Endothelial cell of hepatic sinusoid (primary cell): Measurements from ENCODE around the gene PRKRA.

Experiments used
- in situ Hi-C: cut with HindIII; loops from 2 replicates; pipeline ENCODE4 v1.10.0; 2017; ENCODE audit warnings: low sequenced_read_pairs

The PRKRA gene

DNA sequence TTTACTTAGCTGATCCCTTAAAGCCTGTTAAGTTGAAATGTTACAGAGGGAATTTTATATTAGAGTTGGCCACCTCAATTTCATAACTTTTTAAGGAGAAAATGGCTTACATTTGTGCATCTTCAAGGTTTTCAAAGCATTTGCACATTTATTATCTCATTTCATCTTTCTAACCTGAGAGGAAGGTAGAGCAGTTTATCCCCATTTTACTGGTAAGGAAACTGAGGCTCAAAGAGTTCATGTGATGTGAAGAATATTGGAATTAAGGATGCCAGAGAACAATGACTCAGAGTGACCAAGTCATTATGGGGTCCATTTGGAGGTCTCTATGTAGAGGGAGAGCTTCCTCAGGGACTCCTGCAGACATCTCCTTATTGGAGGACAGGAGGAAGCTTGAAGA is 35.0 kb downstream of the PRKRA start:
- in situ Hi-C loops: loop anchor here (25.0 kb wide), 1 partner anchor 279 kb away; no protein-coding TSS in a partner anchor

DNA sequence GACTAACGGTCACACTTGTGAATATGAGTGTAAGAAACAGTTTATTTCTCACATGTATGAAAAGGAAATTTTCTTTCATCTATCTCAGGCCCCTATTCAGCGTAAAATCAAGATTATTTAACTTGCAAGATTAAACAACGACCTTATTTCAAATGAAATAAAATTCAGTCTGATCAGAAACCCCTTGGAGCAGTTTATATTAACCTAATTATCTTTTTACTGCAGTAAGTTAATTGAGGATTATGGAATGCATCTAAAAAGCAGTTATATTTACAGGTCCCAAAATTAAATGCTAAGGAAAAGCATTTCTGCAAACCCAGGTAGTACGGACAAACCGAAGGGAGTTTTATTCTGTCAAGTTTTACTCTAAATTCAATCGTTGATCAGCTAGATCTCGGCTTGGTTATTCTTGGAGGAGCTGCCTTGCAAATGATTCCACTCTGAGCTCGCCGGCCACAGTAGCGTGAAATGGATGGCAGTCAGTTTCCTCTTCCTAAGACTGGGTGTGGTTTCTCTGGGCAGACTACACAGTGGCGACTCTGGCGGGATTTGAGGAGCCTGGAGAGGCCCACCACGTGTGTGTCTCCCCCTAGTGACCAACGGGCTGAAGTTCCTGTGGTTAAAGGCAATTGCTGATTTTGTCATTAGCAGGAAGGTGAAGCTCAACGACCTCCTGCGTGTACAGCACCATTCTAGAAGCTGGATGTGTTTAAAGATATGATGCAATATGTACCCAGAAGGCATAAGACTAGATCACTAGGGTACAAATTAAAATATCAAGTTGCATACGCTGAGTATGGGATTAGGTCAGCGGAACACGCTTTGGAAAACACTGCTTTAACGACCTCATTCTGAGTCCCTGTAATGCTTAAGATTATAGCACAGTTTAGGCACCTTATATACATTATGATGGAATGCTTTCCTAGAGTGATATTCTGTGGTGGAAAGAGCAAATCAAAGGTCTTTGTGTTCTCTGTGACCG is 36.4 kb downstream of the PRKRA start:
- in situ Hi-C loops: loop anchor here (25.0 kb wide), 1 partner anchor 277 kb away; no protein-coding TSS in a partner anchor

DNA sequence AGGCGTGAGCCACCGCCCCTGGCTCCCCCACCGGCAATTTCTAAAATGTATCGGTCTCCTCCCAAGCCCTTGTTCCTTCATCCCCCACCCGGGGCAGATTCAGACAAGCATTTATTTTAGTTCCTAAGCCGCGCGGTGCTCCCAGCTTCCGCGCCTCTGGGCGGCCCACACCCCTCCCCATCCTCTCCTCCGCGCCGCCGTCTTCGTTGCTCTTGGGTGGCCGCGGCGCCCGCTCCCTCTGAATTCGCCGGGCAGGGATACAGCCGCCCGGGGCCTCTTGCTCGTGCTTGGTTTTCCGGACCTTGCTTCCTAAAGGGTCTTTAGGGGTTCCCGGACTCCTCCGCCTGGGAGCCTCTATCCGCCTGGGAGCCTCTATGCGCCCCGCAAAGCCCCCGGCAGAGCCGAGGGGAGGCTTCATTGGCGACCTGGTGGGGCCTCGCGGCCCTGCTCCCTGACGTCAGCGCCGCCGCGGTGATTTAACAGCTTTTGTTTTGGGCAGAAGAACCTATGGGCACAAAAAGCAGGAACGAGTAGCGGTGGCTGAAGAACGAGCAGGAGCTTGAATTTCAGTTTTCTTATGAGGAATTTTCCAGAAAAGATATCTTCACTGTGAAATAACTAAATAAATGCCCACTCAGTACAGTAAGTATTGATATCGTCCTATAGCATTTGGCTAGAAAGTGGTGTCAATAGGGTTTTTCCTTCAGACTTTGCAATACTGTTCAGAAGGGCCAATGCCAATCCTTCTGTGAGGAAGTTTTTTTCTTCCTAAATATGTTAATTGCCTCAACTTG is 37.3 kb downstream of the PRKRA start:
- in situ Hi-C loops: loop anchor here (25.0 kb wide), 1 partner anchor 276 kb away; no protein-coding TSS in a partner anchor

DNA sequence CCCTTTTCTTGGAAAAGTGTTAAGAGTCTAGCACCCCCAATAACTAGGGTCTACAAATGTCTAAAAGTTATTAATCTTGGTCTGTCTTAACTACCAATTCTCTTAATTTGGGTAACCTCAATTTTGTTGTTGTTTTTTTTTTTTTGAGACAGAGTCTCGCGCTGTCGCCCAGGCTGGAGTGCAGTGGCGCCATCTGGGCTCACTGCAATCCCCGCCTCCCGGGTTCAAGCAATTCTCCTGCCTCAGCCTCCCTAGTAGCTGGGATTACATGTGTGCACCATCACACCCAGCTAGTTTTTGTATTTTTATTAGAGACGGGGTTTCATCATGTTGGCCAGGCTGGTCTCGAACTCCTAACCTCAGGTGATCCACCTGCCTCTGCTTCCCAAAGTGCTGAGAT is 38.5 kb downstream of the PRKRA start:
- in situ Hi-C loops: loop anchor here (25.0 kb wide), 1 partner anchor 275 kb away; no protein-coding TSS in a partner anchor

DNA sequence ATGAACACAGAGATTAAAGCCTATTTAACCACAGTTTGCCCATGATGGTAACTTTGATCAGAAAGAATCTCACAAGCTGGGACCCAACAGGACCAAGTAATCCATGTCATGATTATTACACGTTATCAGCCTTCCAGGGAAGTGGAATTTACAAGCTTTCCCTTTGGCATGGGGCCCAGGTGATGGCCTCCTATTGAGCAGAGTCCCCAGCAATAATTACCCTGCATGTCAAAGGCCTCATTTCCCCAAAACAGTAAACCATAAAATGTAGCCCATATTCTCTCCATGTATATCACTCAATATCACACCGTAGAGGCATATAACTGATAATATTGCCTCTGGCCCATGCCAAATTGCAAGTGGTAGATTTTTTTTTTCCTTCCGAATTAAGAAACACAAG is 38.9 kb downstream of the PRKRA start:
- in situ Hi-C loops: loop anchor here (25.0 kb wide), 1 partner anchor 275 kb away; no protein-coding TSS in a partner anchor

DNA sequence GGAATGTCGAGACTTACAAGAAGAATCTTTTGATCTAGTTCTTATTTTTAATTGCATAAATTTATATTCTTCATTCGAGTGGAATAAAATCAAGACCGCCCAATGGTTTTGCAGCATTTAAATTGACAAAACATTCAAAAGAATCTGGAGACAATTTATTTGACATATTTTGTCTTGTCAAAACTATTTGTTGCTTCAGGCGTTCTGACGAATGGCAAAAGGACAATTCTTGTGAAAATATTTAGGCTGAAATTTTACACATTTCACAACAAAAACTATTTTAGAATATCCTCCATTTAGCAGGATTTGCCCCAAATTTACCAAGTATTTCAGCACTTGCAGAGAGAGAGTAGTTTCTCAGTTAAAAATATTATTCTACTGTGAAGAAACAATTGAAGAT is 41.7 kb downstream of the PRKRA start:
- in situ Hi-C loops: loop anchor here (10.0 to 25.0 kb wide), 2 partner anchors 134 to 272 kb away; no protein-coding TSS in a partner anchor

DNA sequence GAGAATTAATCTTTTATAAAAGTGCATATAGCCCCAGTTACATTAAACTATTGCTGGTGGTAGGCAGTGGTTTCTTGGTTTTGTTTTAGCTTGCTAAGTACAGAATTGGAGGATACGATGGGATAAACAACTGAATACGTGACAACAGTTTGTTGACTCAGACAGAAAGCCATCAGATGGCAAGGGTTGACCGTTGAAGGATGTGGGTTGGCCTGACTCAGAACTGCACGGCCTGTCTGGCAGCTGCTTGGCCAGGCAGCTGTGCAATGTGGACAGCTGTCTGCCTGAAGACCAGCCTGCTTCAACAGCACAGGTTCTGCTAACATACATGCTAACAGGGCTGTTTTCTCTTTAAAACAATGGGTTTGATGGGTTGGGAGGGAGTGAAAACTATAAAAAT is 46.6 kb downstream of the PRKRA start:
- in situ Hi-C loops: loop anchor here (5.0 to 25.0 kb wide), 3 partner anchors 37 to 267 kb away; no protein-coding TSS in a partner anchor

DNA sequence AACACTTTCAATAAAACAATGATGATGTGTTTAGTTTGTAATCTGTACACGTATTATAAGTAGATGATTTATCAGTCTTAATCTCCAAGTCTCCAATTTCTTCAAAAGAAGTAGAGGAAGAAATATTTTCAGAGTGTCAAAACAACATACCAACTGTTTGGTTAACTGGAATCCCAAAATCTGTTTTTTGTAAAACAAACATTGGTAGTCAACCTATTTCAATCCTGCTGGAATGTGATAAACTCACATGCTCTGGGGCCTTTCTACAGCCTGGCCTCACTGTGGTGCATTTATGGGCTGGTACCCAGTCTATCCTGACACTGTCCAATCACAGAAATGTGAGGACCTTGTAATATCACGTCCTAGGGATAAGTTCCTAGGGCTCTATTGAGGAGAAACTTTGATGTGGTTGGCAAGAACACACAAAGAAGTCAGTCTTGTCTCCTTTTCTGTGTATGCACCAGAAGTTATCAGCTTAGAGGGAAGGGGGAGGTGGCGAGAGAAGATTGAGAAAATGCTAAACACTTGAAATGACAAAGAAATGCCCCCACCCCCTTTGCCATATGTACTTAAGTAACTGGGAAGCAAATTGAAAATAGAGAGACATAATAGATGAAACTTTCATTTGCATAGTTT is 47.2 kb downstream of the PRKRA start:
- in situ Hi-C loops: loop anchor here (5.0 to 25.0 kb wide), 3 partner anchors 36 to 266 kb away; no protein-coding TSS in a partner anchor

DNA sequence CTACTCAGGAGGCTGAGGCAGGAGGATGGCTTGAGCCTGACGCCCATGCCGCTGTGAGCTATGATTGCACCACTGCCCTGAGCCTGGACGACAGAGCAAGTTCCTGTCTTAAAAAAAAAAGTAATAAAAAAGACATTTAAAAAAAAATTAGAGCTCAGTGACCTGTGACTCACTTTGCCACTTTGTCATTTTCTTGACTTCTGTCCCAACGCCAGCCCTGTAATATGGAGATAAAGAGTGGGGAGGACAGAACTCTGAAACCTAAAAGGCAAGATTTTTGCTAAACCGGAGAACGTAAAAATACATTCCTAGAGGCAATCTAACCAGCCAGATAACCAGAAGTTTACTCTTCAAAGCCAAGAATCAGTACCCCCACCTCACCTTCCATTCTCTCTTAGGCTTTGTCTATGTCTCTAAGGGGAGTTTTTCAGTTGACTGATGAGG is 49.0 kb downstream of the PRKRA start:
- in situ Hi-C loops: loop anchor here (5.0 to 25.0 kb wide), 3 partner anchors 35 to 265 kb away; no protein-coding TSS in a partner anchor

DNA sequence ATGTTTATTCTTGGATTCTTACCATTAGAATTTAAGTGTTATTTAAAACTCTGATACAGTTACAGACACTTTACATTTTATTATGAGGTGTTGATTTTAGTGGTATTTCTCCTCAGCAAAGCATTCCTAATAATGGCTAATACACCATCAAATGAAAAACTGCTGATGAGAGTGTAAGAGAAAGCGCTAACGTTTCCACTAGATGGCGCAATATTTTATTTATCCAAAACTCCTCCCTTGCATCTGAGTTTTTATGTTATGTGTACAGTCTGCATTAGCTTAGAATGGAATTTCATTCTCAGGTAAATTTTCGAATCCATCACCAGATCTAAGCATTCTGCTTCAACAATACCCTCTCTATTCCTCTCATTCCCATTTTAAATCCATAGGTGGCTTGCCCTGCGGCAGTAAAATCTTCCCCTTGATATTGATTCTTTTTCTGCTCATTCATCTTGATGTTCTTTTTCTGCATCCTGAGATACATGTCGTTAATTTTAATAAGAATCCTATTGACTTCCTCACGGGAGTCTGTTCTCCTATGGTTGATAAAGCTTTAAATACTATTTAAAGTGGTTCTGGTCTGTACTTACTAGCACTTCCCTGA is 53.9 kb downstream of the PRKRA start:
- in situ Hi-C loops: no loop called here

DNA sequence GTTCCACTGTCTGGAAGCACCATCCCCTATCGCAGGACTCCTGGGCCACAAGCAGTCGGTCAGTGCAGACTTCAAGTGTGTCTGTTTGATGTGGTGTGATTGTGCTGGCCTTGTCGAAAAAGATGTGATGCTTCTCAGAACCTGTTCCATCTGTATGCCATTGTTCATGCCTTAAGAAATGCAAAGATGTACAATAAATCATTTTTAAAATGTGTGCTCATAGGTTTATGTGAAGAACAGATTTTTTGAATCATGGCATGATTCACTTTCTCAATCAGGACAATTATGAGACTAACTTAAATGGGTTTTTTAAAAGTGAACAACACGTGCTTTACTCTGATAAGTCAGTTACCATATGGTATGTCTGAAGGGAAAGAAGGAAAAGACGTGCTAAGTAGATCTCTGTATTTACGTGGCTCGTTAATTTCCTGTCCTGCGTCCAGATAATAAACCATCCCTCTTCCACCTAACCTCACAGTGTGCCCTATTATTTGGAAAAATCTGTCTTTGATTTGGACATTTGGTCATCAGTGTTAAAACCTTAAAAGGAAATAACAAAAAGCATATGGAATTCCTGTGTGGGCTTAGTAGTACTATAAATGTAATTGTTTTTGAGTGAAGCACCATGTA is 54.9 kb downstream of the PRKRA start:
- in situ Hi-C loops: no loop called here

DNA sequence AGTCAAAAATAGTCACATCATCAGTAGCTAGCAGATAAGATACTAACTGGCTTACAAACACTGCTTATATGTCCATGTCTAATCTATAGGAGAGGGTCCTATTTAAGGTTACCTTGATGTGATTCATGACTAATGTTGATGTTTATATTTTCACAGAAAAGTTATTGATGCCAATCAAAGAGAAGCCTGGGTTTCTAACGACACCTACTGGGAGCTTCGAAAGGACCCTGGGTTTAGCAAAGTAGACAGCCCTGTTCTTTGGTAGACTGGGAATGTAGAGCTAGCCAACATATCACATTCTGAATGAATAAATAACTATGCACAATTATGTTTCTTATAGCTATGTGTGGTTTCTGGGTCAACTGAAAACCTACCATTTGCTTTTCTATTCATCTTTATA is 55.7 kb downstream of the PRKRA start:
- in situ Hi-C loops: no loop called here

DNA sequence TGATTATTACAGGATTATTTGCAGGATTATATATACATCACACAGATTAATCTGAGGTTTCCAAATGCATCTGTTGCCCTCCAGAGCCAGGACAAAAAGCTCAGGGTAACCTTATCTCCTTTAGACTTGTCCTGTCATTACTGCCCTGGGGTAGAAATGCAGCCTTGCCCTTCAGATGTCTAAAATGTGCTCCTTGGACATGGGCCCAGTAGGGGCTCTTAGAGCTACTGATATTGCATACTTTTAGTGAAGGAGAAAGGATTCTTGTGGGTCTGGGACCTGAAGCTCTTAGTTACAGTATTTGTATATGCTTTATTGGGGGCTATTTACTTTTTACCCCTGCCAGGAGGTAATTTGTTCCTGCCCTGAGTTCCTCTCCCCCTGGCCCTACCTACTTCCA is 56.1 kb downstream of the PRKRA start:
- in situ Hi-C loops: no loop called here

DNA sequence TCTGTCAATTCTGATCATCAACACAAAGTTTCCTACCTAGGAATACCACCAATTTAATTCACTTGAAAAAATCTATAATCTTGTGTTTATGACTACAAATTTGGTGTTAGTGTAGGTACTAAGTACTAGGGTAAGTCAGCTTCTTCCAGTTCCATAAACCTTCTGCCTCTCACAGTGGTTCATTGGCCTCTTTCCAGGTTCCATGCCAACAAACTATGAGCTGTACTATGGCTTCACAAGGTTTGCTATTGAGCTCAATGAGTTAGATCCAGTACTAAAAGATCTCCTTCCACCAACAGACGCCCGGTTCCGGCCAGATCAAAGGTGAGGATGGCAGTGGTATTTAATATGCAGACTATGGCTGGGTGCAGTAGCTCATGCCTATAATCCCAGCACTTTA is 58.8 kb downstream of the PRKRA start:
- in situ Hi-C loops: no loop called here

DNA sequence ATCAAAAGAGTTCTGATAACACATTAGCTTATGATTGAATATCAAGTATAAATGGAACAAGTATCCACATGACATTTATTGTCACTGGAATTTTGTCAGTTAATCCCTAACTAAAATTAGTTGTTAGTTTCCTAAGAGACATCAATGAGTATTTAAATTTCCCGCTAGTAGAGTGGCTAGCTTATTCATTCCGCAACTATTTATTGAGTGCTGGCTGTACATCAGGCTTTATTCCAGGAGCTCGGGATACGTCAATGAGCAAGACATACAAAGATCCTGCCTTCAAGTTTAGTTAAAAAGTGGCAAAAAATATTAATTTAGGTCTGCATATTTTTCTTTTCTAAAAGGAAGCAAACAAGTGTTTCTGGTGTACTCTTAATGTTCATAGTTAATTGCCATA is 59.3 kb downstream of the PRKRA start:
- in situ Hi-C loops: no loop called here

DNA sequence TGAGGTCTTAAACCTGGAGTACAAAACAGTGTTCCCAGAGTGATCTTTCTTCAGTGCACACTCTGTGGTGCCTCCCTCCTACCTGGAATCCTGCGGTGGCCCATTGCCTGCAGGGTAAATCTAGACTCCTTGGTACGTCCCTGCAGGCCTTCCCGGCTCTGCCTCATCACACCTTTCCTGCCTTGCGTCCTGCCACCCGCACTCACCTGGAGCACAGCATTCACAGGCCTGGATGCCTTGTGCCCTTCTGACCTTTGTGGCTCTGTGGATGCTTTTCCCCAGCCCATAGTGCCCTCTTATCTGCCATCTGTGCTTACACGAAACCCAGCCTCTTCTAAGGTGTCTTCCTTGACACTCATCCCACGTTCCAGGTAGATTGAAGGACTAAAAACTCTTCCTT is 62.7 kb downstream of the PRKRA start:
- in situ Hi-C loops: loop anchor here (5.0 kb wide), 2 partner anchors 71 to 181 kb away; no protein-coding TSS in a partner anchor

DNA sequence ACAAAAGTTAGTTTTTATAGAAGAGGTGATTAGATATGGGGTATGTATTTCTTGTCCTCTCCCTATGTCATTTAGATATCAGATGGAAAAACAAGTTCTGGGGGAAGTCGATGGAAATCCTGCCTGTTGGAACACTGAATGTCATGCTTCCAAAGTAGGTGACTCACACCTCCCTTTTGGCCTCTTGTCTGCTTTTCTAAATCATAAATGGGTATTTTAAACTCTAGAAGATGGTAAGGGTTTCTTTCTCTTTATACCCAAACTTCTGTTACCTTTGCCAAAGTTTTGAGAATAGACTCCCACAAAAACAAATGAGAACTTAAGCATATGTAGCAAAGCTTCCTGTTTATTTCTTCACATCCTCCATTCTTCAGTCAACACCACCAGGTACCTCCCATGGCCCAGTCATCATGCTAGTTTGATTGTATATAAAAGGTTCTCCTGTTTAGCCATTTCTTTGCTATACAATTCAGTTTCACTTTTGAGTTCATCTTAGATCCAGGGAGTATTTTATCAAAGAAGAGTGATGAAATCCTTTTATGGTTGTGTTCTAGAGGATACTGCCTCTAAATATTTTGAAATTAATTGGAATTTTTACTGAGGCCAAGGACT is 63.9 kb downstream of the PRKRA start:
- in situ Hi-C loops: loop anchor here (5.0 kb wide), 2 partner anchors 70 to 180 kb away; no protein-coding TSS in a partner anchor

DNA sequence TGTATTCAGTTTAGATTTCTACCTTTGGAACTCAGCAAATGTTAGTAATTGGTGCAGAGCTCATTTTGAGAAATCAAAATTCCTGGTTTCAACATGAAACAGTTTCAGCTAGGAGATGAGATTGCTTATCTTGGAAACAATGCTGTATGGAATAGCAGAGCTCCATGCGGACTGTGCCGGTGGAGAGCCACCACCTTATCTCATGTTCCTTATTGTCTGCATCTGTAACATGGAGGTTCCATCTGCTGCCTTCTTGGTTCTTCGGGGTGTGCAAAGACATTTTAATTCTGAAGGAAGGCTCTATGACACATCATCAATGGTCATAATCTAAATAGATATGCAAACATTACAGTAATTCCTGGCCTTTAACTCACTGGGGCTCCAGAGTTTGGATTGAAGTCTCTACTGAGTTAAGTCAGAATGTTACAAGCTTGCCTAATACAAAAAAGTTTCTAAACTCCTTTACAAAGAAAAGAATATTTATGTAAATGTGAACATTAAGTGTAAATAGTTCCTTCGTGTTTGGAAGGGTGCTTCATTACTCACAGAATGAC is 65.3 kb downstream of the PRKRA start:
- in situ Hi-C loops: loop anchor here (5.0 kb wide), 2 partner anchors 68 to 178 kb away; no protein-coding TSS in a partner anchor

DNA sequence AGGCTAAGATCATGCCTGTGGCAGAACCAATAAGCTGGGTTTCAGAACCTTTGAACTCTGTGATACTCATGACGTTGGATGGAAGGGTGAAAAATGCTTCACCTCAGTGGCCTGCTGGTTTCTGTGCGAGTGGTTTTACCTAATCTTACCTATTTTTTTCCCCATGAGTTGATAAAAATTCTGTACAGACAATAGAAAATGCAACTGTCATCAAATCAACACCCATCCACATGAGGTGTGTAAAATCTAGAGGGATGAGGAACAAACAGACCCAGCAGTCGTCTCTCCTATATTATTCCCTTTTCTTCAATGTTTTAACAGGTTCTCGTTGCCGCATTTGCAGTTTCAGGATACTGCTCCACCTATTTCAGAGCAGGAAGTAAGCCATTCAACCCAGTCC is 67.3 kb downstream of the PRKRA start:
- in situ Hi-C loops: no loop called here
